Umbilical cord (tissue), 2 donors: ENCODE measurements around the gene THAP12. TPM values are rescaled to one million over a fixed set of nuclear protein-coding genes. Genes with fewer than 3 reads are reported as not detected.
"Not testable (repeated sequence)": the region's sequence is repeated elsewhere in the genome, so short reads cannot be mapped to it uniquely, and the experiment has no call there.

Experiments used
- DNase-seq: peaks from one replicate; pipeline ENCODE4 v3.0.0-alpha.2; 2015; ENCODE audit warnings: low spot score
- total RNA-seq: library from RNA; depleted of rRNA; stranded (reverse); fragments of >200 nt; gene quantifications from one replicate; pipeline ENCODE4 v1.2.3, GENCODE V29; 2014; ENCODE audit warnings: low replicate concordance; ENCODE audit not compliant: insufficient read depth

The THAP12 gene, protein sequence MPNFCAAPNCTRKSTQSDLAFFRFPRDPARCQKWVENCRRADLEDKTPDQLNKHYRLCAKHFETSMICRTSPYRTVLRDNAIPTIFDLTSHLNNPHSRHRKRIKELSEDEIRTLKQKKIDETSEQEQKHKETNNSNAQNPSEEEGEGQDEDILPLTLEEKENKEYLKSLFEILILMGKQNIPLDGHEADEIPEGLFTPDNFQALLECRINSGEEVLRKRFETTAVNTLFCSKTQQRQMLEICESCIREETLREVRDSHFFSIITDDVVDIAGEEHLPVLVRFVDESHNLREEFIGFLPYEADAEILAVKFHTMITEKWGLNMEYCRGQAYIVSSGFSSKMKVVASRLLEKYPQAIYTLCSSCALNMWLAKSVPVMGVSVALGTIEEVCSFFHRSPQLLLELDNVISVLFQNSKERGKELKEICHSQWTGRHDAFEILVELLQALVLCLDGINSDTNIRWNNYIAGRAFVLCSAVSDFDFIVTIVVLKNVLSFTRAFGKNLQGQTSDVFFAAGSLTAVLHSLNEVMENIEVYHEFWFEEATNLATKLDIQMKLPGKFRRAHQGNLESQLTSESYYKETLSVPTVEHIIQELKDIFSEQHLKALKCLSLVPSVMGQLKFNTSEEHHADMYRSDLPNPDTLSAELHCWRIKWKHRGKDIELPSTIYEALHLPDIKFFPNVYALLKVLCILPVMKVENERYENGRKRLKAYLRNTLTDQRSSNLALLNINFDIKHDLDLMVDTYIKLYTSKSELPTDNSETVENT
- total RNA-seq: 59.9 TPM

DNA sequence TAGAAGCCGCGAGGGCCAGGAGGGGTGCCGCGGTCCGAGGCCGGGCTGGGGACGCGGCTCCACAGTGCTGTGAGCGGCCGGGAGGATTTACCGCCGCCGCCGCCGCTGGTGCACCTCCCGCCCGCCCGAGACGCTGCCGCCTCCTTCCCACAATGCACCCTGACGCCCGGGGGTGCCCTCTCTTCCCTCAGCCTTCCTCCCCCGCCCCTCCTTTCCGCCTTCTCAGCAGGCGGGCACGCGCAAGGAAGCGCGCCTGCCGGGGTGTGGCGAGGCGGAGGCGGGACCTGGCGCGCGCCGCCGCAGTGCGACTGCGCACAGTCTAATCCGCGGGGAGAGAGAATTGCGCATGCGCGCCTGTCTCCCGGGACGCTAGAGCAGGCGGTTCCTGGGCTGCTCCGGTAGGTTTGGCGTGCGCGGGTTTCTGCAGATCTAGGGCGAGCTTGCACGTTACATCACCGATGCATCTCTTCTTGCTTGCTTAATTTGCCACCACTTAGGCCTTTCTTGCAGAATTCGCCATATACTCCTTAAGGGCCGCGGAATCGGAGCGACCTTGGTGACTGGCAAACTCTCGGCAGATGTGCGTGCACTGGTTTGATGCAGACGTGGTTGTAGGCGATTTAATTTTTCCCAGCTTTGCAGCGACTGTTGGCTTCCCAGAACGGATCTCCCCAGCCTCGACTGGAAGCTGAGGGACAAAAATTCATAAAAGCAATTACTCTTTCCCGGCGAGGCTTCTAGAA is at the start of gene THAP12, which contains the start of gene GVQW3:
Gene THAP12, minus strand, starts transcription at position 156 of the 743 bp plus-strand sequence. CDS start 296 bp downstream, outside the sequence.
Gene GVQW3, plus strand, starts transcription at position 347 of the 743 bp plus-strand sequence. CDS start 506 bp downstream, outside the sequence.
- DNase-seq: peak; percentile 99

DNA sequence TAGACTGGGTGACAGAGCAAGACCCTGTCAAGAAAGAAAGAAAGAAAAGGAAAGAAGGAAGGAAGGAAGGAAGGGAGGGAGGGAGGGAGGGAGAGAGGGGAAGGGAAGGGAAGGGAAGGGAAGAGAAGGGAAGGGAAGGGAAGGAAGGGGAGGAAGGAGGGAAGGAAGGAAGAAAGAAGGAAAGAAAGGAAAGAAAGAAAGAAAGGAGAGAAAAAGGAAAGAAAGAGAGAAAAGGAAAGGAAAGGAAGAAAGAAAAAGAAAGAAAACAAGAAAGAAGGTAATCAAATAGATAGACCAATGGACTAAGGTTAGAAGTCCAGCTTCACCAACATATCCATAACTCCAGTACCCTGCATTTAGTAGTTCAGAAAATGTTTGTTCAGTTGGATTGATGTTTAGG is 45.7 kb upstream of the THAP12 start:
- no peak for DNase-seq

DNA sequence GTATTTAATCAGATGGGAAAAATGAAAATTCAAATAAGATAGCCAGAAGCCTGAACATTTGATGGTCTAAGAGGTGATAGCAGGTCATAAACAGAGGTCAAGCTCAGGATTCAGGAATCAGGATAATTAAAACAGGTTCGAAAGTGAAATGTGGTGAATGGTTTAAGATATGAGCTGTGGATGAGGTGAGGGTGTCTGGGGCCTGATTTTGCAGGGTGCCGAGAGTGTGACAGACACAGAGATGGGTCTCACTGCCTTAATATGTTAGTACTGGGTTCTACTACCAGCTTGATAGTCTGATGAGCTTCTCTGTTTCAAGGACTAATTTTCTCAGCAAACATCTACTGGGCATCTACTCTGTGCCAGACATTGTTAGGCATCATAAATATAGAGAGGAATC is 44.0 kb upstream of the THAP12 start:
- DNase-seq: no peak

DNA sequence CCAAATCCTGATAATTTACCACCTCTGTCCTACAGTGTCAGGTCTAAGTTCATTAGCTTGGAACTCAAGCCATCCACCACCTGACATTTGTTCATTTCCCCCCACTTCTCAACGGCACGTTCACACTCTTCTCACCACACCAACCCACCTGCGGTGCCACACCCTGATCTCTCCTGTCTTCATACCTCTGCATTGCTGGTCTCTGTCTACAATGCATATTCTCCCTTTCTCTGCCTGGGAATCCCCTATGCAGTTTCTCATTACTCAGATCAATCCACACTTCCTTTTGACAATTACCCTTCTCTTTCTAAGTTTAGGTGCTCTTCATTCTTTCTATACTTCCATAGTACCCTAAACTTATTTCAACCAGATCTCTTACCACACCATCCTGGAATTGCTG is 43.4 kb upstream of the THAP12 start:
- no peak for DNase-seq

DNA sequence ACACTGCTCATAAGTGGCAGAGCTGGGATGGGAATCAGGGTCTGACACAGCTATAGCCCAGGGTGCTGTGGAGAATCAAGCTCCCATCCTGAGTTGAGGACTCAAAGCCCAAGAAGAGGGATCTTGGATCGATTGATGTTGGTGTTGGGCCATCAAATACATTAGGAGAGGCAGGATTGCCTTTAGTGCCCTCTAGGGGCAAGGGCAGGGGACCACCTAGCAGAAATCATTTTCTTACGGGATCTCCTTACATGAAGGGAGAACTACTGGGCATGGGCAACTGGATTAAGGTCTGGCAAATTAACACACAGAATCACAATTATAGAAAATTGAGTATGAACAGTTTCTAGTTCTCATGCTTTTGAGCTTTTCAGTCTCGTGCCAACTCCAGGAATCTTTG is 39.0 kb upstream of the THAP12 start:
- no peak for DNase-seq

DNA sequence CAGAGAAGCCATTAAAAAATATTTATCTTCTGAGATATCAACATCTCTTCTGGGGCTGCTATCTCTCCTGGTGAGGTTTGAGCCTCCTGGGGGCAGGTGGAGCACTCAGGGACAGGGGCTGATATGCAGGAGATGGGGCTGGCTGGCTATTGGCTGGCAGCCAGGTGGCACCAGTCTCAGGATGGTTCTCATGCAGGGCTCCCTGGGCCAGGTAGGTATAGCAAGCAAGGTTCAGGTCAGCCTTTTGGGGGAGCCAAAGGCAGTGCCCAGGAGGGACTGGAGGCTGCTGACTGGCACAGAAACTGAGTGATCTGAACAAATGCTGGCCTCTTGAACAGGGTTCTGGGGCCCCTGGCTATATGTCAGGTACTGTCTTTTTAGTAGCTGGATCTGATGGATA is 34.1 kb upstream of the THAP12 start:
- DNase-seq: no peak

DNA sequence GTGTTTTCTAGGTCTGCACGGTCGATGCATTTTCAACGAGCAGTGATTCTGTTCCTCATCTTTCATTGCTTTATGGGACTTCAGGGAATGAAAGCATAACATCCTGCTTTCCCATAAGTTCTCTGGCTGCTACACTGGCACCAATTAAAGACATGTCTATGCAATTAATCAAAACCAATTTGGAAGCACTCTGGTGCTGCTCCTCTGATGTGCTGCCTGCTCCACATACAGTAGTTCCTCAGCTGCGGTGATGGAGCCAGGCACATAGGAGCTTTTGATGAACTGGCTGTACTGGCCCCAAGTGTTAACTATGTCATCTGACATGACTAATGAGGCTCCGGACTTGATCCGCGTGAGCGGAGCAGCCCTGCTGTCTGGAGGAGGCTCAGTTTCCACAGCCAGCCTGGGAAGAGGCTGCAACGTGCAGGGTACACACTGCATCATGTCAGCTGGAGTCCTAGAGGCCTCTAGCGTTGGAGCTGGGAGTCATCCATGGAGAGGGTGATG is 30.0 kb upstream of the THAP12 start:
- DNase-seq: no peak

DNA sequence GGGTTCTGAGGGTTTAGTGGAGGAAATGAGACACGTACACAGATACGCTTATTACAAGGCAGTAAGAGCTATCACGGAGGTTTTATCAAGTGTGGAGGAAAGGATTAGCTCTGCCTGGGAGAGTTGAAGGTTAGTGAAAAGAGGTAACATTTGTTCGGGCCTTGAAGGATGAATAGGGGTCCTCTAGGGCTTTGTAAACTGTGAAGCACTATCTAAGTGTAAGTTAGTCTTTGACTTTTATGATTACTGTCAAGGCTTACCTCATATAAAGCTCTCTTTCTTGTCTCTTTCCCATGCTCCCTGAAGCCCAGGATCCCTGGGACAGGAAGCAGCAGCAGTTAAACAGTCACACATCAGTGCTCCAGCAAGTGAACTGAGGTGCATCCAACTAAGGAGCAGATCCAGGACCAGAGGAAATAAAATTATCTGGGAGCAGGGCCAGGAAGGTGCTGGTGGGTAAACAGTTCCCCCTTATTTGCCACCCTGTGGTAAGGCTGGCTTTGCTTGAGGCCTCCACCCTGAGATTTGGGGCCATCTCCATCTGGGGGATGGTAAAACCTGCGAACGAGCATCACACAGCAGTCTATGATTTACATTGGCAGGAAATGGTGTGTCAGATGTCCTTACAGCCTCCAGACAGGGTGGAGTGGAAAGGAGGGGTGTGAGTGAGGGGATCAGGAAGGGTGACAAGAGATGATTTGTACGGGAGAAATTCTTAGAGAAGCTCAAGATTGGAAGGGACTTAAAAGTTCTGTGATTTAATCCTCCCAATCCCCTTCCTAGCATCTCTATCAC is 27.4 kb upstream of the THAP12 start:
- no peak for DNase-seq

DNA sequence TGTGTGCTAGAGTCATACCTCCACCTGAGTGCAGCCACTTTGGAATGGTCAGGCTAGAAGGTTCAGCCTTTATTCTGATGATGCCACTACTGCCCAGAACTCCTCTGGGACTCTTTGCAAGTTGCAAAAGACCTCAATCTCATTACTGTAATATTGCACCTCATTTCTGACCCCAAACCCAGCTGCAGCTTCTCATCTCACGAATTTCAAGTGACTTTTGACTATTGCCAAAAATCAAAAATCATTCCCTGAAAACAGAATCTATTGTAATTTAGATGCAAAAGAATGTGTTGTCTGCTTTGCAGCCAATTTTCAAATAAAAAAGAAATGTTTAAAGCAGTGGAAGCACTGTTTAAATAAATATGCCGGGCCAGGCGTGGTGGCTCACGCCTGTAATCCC is 25.4 kb upstream of the THAP12 start:
- no peak for DNase-seq

DNA sequence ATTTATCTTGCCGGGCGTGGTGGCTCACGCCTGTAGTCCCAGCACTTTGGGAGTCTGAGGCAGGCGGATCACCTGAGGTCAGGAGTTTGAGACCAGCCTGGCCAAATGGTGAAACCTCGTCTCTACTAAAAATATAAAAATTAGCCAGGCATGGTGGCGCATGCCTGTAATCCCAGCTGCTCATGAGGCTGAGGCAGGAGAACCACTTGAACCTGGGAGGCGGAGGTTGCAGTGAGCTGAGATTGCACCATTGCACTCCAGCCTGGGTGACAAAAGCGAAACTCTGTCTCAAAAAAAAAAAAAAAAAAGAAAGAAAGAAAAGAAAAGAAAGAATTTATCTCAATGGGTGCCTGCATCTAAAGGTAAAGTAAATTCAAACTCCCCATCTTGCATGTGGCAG is 20.6 kb upstream of the THAP12 start:
- DNase-seq: not testable (repeated sequence)

DNA sequence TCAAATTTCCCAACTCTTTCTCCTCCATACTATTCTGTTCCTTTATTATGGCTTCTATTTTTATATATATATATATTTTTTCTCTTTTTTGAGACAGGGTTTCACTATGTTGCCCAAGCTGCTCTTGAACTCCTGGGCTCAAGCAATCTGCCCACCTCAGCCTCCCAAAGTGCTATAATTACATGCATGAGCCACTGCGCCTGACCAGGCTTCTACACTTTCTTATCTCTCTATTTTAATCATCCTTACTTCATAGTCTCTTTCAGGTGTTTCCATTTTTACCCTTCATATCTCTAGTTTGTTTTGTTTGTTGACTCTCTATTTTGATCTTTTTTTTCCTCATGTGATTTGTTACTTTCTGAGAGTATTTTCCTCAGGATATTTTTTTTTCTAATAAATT is 20.0 kb upstream of the THAP12 start:
- no peak for DNase-seq

DNA sequence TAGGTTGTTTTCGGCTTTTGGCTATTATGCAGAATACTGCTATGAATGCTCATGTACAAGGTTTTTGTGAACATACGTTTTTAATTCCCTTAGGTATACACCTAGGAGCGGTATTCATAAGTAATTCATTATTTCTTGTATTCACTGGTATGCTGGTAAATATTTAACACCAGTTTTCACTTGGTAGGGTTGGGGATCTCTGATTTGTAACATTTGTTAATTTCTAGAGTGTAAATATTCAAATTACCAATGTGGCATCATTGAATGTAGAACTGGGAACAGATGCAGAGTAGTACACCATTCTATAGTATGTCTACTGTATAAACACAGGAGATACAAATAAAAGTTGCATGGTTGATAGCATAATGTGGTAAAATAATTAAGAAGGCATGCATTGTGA is 16.5 kb upstream of the THAP12 start:
- no peak for DNase-seq

DNA sequence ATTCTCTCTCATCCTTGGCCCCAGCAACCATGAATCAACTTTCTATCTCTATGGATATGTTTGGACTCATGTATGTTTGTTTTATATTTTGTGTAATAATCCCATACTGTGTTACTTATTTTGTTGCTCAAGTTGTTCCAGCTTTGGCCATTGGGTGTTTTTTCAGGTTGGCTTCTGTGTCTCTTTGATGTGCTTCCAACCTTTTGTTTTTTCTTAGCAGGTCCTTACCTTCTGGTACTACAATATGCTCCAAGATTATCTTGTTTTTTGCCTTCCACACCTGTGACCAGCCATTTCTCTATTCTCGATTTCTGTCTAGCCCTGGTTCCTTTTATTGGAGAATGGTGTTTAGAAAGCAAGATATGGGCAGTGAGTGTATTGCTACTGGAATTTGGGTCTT is 14.4 kb upstream of the THAP12 start:
- DNase-seq: no peak

DNA sequence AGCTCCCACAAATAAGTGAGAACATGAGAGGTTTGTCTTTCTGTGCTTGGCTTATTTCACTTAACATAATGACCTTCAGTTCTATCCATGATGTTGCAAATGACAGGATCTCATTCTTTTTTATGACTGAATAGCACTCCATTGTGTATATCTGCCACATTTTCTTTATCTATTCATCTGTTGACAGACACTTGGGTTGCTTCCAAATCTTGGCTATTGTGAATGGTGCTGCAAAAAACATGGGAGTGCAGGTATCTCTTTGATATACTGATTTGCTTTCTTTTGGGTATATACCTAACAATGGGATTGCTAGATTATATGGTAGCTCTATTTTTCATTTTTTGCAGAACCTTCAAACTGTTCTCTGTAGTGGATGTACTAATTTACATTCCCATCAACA is 13.5 kb upstream of the THAP12 start:
- DNase-seq: no peak

DNA sequence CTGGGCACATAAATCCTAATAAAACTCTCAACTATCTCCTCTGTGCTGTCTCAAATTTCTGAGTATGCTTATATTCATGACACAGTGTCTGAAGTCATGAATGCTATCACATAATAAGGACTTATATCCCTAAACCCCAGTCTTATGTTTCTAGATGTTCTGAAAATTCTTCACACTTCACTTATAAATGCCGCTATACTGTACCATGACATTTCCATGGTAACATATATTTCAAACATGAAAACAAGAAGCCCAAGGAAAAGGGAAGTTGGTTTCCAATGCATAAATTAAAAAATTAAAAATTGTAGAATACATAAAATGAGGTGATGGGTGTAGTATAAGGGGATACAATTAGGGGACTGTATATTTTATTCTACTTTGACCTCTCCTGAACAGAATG is 11.9 kb upstream of the THAP12 start:
- peak; percentile 84 for DNase-seq

DNA sequence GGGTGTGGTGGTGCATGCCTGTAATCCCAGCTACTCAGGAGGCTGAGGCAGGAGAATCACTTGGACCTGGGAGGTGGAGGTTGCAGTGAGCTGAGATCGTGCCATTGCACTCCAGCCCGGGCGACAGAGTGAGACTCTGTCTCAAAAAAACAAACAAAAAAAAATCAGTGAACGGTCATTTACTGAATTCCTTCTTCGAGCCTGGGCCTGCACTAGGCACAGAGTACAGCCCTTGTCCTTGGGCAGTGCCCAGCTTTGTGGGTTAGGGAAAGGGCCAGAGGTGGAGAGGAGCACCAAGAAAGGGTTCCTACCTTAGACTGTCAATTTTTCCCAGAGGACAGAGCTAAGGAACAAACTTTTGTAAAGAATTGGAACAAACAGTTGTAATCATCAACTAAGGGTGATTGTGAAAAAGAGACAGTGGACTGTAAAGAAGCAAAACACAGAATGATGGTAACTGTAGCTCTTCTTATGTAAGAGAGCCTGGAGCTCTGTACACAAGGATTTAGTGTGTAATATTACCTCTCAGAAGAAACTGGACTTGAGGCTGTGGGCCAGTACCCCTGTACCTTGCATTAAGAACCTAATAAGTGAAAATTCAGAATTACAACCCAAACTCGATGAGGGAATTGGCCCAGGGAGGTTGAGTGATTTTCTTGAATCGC is 11.0 kb upstream of the THAP12 start:
- DNase-seq: no peak

DNA sequence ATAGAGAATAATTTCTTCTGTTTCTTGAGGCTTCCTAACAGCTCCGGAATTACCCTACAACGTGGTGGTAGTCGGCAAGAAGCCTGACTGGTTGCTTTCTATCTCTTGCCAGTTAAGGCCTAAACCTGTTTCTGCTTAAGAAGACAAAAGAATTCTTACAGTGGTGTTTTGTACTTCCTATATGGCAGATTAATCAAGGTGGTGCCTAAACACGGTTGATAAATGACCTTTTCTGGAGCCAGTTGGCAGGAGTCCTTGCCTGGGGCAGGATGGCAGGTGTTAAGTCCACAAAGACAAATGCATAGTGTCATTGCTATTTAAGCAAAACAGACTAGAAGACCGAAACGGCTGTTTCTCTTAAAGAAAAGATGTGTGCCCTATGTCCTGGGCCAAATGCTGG is 10.1 kb upstream of the THAP12 start:
- peak; percentile 17 for DNase-seq

DNA sequence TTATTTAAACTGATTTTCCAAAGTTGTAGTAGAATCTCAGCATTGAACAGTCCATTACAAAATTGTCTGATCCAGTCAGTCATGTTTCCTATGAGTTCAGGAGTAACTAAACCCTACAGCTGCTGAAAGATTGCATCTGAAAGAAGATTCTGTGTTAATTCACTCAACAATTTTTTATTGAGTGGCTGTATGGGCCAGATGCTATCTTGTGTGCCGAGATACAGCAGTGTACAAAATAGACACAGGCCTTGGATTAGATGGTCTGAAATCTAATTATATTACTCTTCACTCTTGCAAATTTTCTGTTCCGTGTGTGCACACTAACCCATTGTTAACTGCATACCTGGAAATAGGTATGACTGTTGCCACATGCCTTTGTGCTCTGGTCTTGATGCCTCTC is 7.5 kb upstream of the THAP12 start:
- no peak for DNase-seq

DNA sequence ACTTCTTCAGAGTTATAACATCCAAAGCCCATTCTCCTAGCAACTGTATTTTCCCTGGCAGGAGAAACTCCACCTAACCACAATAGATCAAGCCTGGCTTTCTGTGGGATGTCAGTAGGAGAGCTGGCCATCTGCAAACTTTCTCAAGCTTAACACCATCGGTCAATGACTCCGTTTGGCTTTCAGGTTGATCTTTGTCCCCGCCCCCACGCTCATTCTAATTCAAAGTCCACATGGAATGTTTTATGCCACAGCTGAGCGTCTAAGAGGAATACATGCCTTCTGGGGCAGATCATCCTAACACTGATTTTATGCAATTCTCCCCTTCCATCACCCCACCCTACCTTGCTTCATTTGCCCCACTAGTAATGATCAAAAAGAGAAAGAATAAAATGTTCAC is 5.0 kb upstream of the THAP12 start:
- DNase-seq: peak; percentile 30

DNA sequence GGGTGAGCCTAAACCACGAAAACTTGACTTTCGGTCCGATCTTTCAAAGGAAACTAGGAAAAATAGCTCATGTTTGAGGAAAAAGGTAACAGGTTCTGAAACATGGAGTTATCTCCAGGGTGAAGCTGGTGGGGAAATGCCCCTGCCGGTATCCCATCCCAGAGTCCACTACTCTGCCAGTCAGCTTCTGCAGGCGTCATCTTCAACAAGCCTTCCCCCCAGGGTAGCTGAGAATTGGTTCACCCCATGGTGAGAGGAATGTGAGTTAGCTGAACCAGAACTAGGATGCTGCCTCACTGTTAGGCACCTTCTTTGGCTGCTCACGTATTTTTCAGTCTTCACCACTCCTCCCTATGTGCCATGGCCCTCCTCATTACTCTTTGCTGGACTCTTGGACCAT is 1.3 kb upstream of the THAP12 start:
- DNase-seq: no peak
